SK-N-MC (cell line): ENCODE results near the gene CACNA2D4.

Experiments
- EZH2 ChIP-seq: fragments of 200-600 bp; sonication (generic); IDR thresholded peaks from one replicate; pipeline ENCODE4 v1.6.1; 2017; ENCODE audit warnings: antibody characterized with exemption
- FOXP2 ChIP-seq: optimal IDR thresholded peaks from 2 replicates; pipeline ENCODE3; 2011; ENCODE audit warnings: mild to moderate bottlenecking, moderate library complexity; ENCODE audit not compliant: insufficient read depth; ENCODE audit errors: extremely low read length, control extremely low read depth
- POLR2AphosphoS5 ChIP-seq: IDR thresholded peaks from 2 replicates; pipeline ENCODE4 v1.6.1; 2012; ENCODE audit warnings: mild to moderate bottlenecking, low read depth, low read length, borderline replicate concordance

DNA sequence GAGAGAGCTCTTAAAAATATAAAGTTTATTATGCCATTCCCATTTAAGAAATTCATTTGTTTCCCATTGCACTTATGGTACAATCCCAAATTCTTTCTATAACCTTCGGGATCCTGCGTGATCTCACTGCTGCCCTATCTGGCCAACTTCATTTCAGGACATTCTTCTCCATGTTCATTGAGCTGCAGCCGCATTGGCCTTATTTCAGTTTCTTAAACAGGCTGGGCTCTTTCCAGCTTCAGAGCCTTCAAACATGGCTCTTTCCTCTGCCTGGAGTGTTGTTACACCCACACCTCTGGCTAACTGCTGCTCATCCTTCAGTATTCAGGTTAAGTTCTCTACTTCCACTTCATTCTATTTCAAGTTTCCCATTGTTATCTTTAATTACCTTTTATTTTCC is 156.6 kb downstream of the CACNA2D4 start:
- TF ChIP-seq FOXP2 (no peak), POLR2AphosphoS5 (no peak), EZH2 (no peak)
